ENCODE measurements around the gene SQSTM1.
"Not testable (repeated sequence)": the region's sequence is repeated elsewhere in the genome, so short reads cannot be mapped to it uniquely, and the experiment has no call there.

SQSTM1 gene

GRCh38 chr5:179825655-179826182, 5.0 kb downstream of the SQSTM1 start:
- TF ChIP-seq JUND (IDR thresholded peaks at IDR 0.05; ENCODE audit: low read depth), result no peak
- in situ Hi-C loops (cut with HindIII; ENCODE audit: low pct_unique_long_range_greater_than_20kb, low sequenced_read_pairs), result no loop called here
- no peak for DNase-seq (ENCODE audit: low read depth in 1 of 2, low spot score in 1 of 2)

GRCh38 chr5:179827680-179828079, 7.0 kb downstream of the SQSTM1 start:
- TF ChIP-seq JUND (IDR thresholded peaks at IDR 0.05; ENCODE audit: low read depth), result no peak
- no peak for DNase-seq (ENCODE audit: low read depth in 1 of 2, low spot score in 1 of 2)

GRCh38 chr5:179828756-179829421, 8.2 kb downstream of the SQSTM1 start:
- DNase-seq (ENCODE audit: low read depth in 1 of 2, low spot score in 1 of 2), result no peak
- in situ Hi-C loops (cut with HindIII; ENCODE audit: low pct_unique_long_range_greater_than_20kb, low sequenced_read_pairs), result no loop called here
- TF ChIP-seq JUND (IDR thresholded peaks at IDR 0.05; ENCODE audit: low read depth), result no peak

More at GRCh38 chr5:179827680-179828079, 7.0 kb downstream of the SQSTM1 start:
- in situ Hi-C loops (cut with HindIII; ENCODE audit: low pct_unique_long_range_greater_than_20kb, low sequenced_read_pairs), result no loop called here

- no peak for DNase-seq (ENCODE audit: low read depth in 1 of 2, low spot score in 1 of 2)
- in situ Hi-C loops (cut with HindIII; ENCODE audit: low pct_unique_long_range_greater_than_20kb, low sequenced_read_pairs), result no loop called here
- no peak for TF ChIP-seq JUND (IDR thresholded peaks at IDR 0.05; ENCODE audit: low read depth)
Observed at GRCh38 chr5:179829732-179830435, 9.2 kb downstream of the SQSTM1 start.

- no peak for DNase-seq (ENCODE audit: low read depth in 1 of 2, low spot score in 1 of 2)
- no peak for TF ChIP-seq JUND (IDR thresholded peaks at IDR 0.05; ENCODE audit: low read depth)
- in situ Hi-C loops (cut with HindIII; ENCODE audit: low pct_unique_long_range_greater_than_20kb, low sequenced_read_pairs), result no loop called here
Observed at GRCh38 chr5:179830818-179831468, 10.2 kb downstream of the SQSTM1 start.

GRCh38 chr5:179832039-179832745, 11.5 kb downstream of the SQSTM1 start:
- no peak for TF ChIP-seq JUND (IDR thresholded peaks at IDR 0.05; ENCODE audit: low read depth)
- no peak for DNase-seq (ENCODE audit: low read depth in 1 of 2, low spot score in 1 of 2)
- in situ Hi-C loops (cut with HindIII; ENCODE audit: low pct_unique_long_range_greater_than_20kb, low sequenced_read_pairs), result no loop called here

- in situ Hi-C loops (cut with HindIII; ENCODE audit: low pct_unique_long_range_greater_than_20kb, low sequenced_read_pairs), result no loop called here
- DNase-seq (ENCODE audit: low read depth in 1 of 2, low spot score in 1 of 2), result no peak
- no peak for TF ChIP-seq JUND (IDR thresholded peaks at IDR 0.05; ENCODE audit: low read depth)
Observed at GRCh38 chr5:179833056-179833708, 12.5 kb downstream of the SQSTM1 start.

GRCh38 chr5:179833709-179834070, 13.0 kb downstream of the SQSTM1 start:
- in situ Hi-C loops (cut with HindIII; ENCODE audit: low pct_unique_long_range_greater_than_20kb, low sequenced_read_pairs), result no loop called here
- no peak for TF ChIP-seq JUND (IDR thresholded peaks at IDR 0.05; ENCODE audit: low read depth)
- DNase-seq (ENCODE audit: low read depth in 1 of 2, low spot score in 1 of 2), result no peak

- DNase-seq (ENCODE audit: low read depth in 1 of 2, low spot score in 1 of 2), result no peak
- in situ Hi-C loops (cut with HindIII; ENCODE audit: low pct_unique_long_range_greater_than_20kb, low sequenced_read_pairs), result no loop called here
Observed at GRCh38 chr5:179834120-179834519, 13.4 kb downstream of the SQSTM1 start.

GRCh38 chr5:179834871-179835270, 14.2 kb downstream of the SQSTM1 start:
- in situ Hi-C loops (cut with HindIII; ENCODE audit: low pct_unique_long_range_greater_than_20kb, low sequenced_read_pairs); DNase-seq (ENCODE audit: low read depth in 1 of 2, low spot score in 1 of 2): not testable (repeated sequence)

More at GRCh38 chr5:179834120-179834519, 13.4 kb downstream of the SQSTM1 start:
- TF ChIP-seq JUND (IDR thresholded peaks at IDR 0.05; ENCODE audit: low read depth), result no peak

- TF ChIP-seq JUND (IDR thresholded peaks at IDR 0.05; ENCODE audit: low read depth), result no peak
- in situ Hi-C loops (cut with HindIII; ENCODE audit: low pct_unique_long_range_greater_than_20kb, low sequenced_read_pairs), result no loop called here
- no peak for DNase-seq (ENCODE audit: low read depth in 1 of 2, low spot score in 1 of 2)
Observed at GRCh38 chr5:179836225-179837019, 15.7 kb downstream of the SQSTM1 start.

Measured in T47D (cell line).